Natural killer cell treated with Interleukin-12 subunit alpha and Interleukin-12 subunit beta and Interleukin-15 and Interleukin-18, amount 100 ng/mL, for 72 hours (primary cell): ENCODE measurements around the gene NONO. TPM values are rescaled to one million over a fixed set of nuclear protein-coding genes. Genes with fewer than 3 reads are reported as not detected.
A peak's percentile ranks its signal among the peaks of the same experiment; 100 is the strongest.
"Not testable (repeated sequence)": the region's sequence is repeated elsewhere in the genome, so short reads cannot be mapped to it uniquely, and the experiment has no call there.

ENCODE experiments used
- ATAC-seq, 2 donors: fragments of 150-1000 bp; cut with Tn5 transposase in 1 of 2; sonication (Bioruptor Pico), chemical (Tn5 transposase) in 1 of 2; 2 replicates each; pipeline ENCODE4 v1.10.0; 2021
- DNase-seq: peaks from one replicate; pipeline ENCODE4 v3.0.0; 2022; ENCODE audit warnings: low spot score
- H3K27ac Mint-ChIP-seq, 2 donors: 1 replicate in 1 of 2; 2 replicates in 1 of 2; pipeline ENCODE4 v1.8.0; 2022; ENCODE audit warnings: mixed read lengths in 2 of 2, mild to moderate bottlenecking in 1 of 2, moderate library complexity in 1 of 2
- H3K27me3 Mint-ChIP-seq, 2 donors: 1 replicate in 1 of 2; 2 replicates in 1 of 2; pipeline ENCODE4 v1.8.0; 2022; ENCODE audit warnings: mixed read lengths in 2 of 2
- H3K36me3 Mint-ChIP-seq: one replicate; pipeline ENCODE4 v1.8.0; 2022; ENCODE audit warnings: mixed read lengths
- H3K4me1 Mint-ChIP-seq, 2 donors: 1 replicate in 1 of 2; 2 replicates in 1 of 2; pipeline ENCODE4 v1.8.0; 2022; ENCODE audit warnings: low read depth in 2 of 2, mixed read lengths in 2 of 2, mild to moderate bottlenecking in 1 of 2
- H3K4me3 Mint-ChIP-seq: one replicate; pipeline ENCODE4 v1.8.0; 2022; ENCODE audit warnings: mixed read lengths
- H3K9me3 Mint-ChIP-seq: 2 replicates; pipeline ENCODE4 v1.8.0; 2022; ENCODE audit warnings: mixed read lengths
- total RNA-seq, 2 donors: library from RNA; stranded (reverse); gene quantifications; one replicate each; pipeline ENCODE4 v1.2.3, GENCODE V29; 2022

The NONO gene
- total RNA-seq, 2 donors from 2014 or later = 403 to 406 TPM

- peaks cover 27% of the 10 kb centered on the region for H3K36me3 Mint-ChIP-seq
- not testable (repeated sequence) for H3K4me3 Mint-ChIP-seq
Measured at GRCh38 chrX:71300495-71300894, 17.1 kb downstream of the NONO start.

GRCh38 chrX:71301195-71301924 is 17.9 kb downstream of the NONO start, which contains the start of gene ITGB1BP2:
Gene ITGB1BP2, plus strand, starts transcription at chrX:71301750. Its CDS starts 57 bp downstream, at chrX:71301807.
- no peak for ATAC-seq

More at GRCh38 chrX:71300495-71300894, 17.1 kb downstream of the NONO start:
- not testable (repeated sequence) for H3K27me3 Mint-ChIP-seq, H3K9me3 Mint-ChIP-seq, ATAC-seq, DNase-seq
- H3K27ac Mint-ChIP-seq = peak overlapping the region in 1 of 2 donors; percentile 81
- peaks cover 13 to 21% of the 10 kb centered on the region in 2 donors for H3K4me1 Mint-ChIP-seq

GRCh38 chrX:71302461-71303213 is 19.2 kb downstream of the NONO start:
- Mint-ChIP-seq H3K36me3 (peaks cover 19% of the 10 kb centered on the region), H3K9me3 (no peaks in the 10 kb centered on the region), H3K4me1 (peaks cover 13 to 21% of the 10 kb centered on the region in 2 donors), H3K27ac (peak overlapping the region; percentile 66 to 81), H3K4me3 (peak overlapping the region; percentile 71), H3K27me3 (no peaks in the 10 kb centered on the region)
- DNase-seq (no peak), ATAC-seq (peak; percentile 52 to 56)

More at GRCh38 chrX:71301195-71301924, 17.9 kb downstream of the NONO start, which contains the start of gene ITGB1BP2:
- Mint-ChIP-seq H3K4me3 (peak within 1 kb of the TSS; percentile 71), H3K27ac (peak within 1 kb of the TSS; percentile 66 to 81), H3K27me3 (no peaks in the 10 kb centered on the region), H3K4me1 (peaks cover 13 to 21% of the 10 kb centered on the region in 2 donors), H3K9me3 (no peaks in the 10 kb centered on the region), H3K36me3 (peaks cover 27% of the 10 kb centered on the region)
- no peak for DNase-seq

GRCh38 chrX:71304561-71304960 is 21.1 kb downstream of the NONO start:
- Mint-ChIP-seq H3K9me3 (no peaks in the 10 kb centered on the region), H3K4me1 (peaks cover 13 to 21% of the 10 kb centered on the region in 2 donors), H3K27me3 (no peaks in the 10 kb centered on the region), H3K4me3 (no peak overlapping the region), H3K36me3 (peaks cover 18% of the 10 kb centered on the region), H3K27ac (peak overlapping the region in 1 of 2 donors; percentile 71)
- DNase-seq (no peak), ATAC-seq (no peak)

DNA sequence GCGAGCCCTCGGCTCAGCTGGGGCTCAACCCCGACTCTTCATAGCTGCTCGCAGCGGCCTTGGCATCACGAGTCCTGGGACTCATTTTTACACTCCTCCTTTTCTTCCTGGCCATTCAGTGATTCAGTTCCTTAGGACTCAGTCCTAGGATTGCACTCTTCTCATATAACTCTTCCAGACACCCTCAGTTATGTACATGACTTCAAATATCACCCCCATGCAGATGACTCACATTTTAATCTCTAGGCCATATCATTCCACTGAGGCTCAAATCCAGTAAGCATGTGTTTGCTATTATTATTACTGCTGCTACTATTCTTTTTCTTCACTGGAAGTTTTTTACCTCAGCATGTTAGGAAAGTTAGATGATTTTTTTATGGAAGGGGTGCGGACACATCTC is 32.5 kb downstream of the NONO start:
- H3K9me3 Mint-ChIP-seq = no peaks in the 10 kb centered on the region
- no peak overlapping the region for H3K27ac Mint-ChIP-seq
- DNase-seq (no peak), ATAC-seq (no peak)
- H3K27me3 Mint-ChIP-seq = no peaks in the 10 kb centered on the region
- no peaks in the 10 kb centered on the region for H3K4me1 Mint-ChIP-seq
- H3K36me3 Mint-ChIP-seq = peaks cover 5% of the 10 kb centered on the region
- no peak overlapping the region for H3K4me3 Mint-ChIP-seq

DNA sequence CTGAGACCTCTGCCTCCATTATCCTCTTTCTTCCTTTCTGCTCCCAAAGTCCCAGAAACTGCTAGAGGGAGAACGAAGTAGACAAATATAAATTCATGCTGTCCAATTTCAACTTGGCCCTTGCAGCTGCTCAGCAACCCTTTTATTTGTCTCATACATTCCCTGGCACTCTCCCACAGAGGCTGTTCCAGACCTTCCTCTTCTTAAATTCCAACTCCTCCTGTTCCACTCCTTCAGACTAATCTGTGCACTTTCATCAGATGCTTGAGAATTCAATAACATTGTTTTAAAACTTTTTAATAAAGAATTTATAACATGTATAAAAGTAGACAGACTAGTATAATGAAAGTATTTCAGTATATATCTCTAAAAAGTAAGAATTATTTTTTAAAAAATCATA is 33.5 kb downstream of the NONO start:
- not testable (repeated sequence) for H3K36me3 Mint-ChIP-seq, H3K9me3 Mint-ChIP-seq, H3K4me1 Mint-ChIP-seq, H3K4me3 Mint-ChIP-seq, DNase-seq, H3K27ac Mint-ChIP-seq, ATAC-seq, H3K27me3 Mint-ChIP-seq

GRCh38 chrX:71320126-71320525 is 36.7 kb downstream of the NONO start:
- no peaks in the 10 kb centered on the region for H3K9me3 Mint-ChIP-seq
- DNase-seq = no peak
- no peak overlapping the region for H3K27ac Mint-ChIP-seq
- ATAC-seq = no peak
- no peaks in the 10 kb centered on the region for H3K36me3 Mint-ChIP-seq
- no peaks in the 10 kb centered on the region for H3K4me1 Mint-ChIP-seq
- H3K27me3 Mint-ChIP-seq = no peaks in the 10 kb centered on the region
- H3K4me3 Mint-ChIP-seq = no peak overlapping the region

DNA sequence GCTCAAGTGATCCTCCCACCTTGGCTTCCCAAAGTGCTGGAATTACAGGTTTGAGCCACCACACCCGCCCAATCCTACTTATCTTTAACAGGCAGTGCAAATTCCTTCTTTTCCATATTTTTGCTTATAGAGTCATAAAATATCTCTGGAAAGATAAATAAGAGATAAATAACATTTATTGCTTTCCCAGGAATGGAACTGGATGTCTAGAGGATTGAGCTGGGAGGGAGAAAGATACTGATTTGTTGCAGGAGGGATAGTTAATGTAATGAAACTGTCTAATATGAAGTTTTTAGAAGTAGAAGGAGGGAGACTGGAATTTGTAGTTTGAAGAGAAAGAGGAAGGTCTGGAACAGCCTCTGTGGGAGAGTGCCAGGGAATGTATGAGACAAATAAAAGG is 38.3 kb downstream of the NONO start:
- Mint-ChIP-seq H3K9me3 (peaks cover under 1% of the 10 kb centered on the region), H3K4me1 (no peaks in the 10 kb centered on the region), H3K27ac (no peak overlapping the region), H3K36me3 (peaks cover 2% of the 10 kb centered on the region), H3K4me3 (no peak overlapping the region), H3K27me3 (no peaks in the 10 kb centered on the region)
- DNase-seq = no peak
- ATAC-seq = no peak

DNA sequence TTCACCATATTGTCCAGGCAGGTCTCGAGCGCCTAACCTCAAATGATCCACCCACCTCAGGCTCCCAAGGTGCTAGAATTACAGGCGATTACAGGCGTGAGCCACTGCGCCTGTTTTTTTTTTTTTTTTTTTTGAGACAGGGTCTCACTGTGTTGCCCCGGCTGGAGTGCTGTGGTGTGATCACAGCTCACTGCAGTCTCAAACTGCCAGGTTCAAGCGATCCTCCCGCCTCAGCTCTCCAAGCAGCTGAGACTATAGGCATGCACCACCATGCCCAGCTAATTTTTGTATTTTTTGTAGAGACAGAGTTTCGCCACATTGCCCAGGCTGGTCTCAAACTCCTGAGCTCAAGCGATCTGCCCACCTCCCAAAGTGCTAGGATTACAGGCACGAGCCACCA is 41.0 kb downstream of the NONO start:
- not testable (repeated sequence) for H3K4me1 Mint-ChIP-seq, H3K27me3 Mint-ChIP-seq, H3K27ac Mint-ChIP-seq, DNase-seq, H3K36me3 Mint-ChIP-seq, ATAC-seq, H3K9me3 Mint-ChIP-seq, H3K4me3 Mint-ChIP-seq

GRCh38 chrX:71326394-71326793 is 43.0 kb downstream of the NONO start:
- ATAC-seq (no peak), DNase-seq (no peak)
- no peaks in the 10 kb centered on the region for H3K27me3 Mint-ChIP-seq
- no peak overlapping the region for H3K27ac Mint-ChIP-seq
- peaks cover 8% of the 10 kb centered on the region for H3K36me3 Mint-ChIP-seq
- no peaks in the 10 kb centered on the region for H3K4me1 Mint-ChIP-seq
- peaks cover 4% of the 10 kb centered on the region for H3K9me3 Mint-ChIP-seq
- no peak overlapping the region for H3K4me3 Mint-ChIP-seq

- not testable (repeated sequence) for ATAC-seq, H3K9me3 Mint-ChIP-seq, H3K27ac Mint-ChIP-seq, H3K4me3 Mint-ChIP-seq, H3K4me1 Mint-ChIP-seq, H3K27me3 Mint-ChIP-seq, H3K36me3 Mint-ChIP-seq, DNase-seq
Measured at GRCh38 chrX:71349151-71349665, 65.8 kb downstream of the NONO start.

DNA sequence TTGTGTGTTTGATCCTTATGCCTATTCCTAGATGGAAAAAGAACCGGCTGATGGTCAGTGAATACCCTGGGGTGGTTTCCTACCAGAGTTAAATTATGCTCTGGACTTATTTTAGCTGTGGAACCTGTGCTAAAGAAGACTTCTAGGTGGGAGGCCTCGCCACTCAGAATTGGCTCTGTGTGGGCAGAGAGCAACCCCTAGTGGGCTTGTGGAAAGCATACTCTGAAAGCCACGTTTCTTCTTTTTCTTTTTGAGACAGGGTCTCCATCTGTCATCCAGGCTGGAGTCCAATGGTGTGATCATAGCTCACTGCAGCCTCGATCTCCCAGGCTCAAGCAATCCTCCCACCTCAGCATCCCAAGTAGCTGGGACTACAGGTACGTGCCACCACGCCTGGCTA is 66.4 kb downstream of the NONO start:
- not testable (repeated sequence) for ATAC-seq, H3K27me3 Mint-ChIP-seq, H3K27ac Mint-ChIP-seq, H3K36me3 Mint-ChIP-seq, H3K4me3 Mint-ChIP-seq, H3K9me3 Mint-ChIP-seq, DNase-seq, H3K4me1 Mint-ChIP-seq
